GM18951 (cell line): ENCODE data around the gene RASAL1.

ENCODE experiments used
- POLR2A ChIP-seq: IDR thresholded peaks from 4 replicates; pipeline ENCODE4 v1.6.1; 2011; ENCODE audit warnings: mild to moderate bottlenecking; ENCODE audit not compliant: insufficient read length, insufficient read depth; ENCODE audit errors: extremely low read depth
- in situ Hi-C: fragments of 300-500 bp; cut with MboI; formaldehyde crosslinking; loops from one replicate; pipeline ENCODE4 v1.12.0; 2022; ENCODE audit warnings: low sequenced_read_pairs, mixed read lengths, inconsistent platforms; ENCODE audit not compliant: unreplicated experiment

RASAL1 gene

DNA sequence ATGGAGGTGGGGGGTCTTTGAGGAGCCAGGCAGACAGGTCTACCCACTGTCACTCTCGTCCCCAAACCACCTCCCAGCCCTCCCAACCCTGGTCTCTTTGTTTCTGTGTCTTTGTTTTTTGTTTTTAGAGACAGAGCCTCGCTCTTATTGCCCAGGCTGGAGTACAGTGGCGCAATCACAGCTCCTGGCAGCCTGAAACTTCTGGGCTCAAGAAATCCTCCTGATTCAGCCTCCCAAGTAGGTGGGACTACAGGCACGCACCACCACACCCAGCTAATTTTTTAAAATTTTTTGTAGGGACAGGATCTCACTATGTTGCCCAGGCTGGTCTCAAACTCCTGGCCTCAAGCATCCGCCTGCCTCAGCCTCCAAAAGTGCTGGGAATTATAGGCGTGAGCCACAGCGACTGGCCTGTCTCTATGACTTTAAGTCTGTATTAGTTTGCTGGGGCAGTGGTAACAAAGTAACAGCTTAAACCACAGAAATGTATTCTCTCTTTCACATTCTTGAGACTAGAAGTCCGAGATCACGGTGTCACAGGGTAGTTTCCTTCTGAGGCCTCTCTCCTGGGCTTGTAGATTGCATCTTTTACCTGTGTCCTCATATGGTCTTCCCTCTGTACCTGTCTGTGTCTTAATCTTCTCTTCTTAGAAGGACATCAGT is 52.9 kb downstream of the RASAL1 start:
- no peak for TF ChIP-seq POLR2A
- in situ Hi-C loops, result no loop called here

DNA sequence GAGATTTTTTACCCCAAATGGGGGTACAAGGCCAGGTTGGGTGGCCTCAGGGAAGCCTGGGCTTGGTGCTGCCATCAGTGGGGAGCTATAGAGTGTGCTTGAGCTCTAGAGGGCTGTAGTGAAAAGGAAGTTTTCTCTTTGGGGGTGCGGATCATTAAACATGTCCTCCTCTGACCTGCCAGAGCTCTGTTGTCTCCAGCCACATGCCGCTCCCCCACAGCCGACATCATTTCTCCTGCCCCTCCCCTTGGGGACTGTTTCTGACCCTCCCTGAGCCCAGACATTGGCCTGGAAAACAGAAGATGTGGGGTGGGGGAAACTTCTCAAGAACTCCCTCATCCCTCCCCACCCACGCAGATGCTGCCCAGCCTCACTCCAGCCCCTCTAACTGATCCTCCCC is 53.7 kb downstream of the RASAL1 start:
- TF ChIP-seq POLR2A, result no peak
- in situ Hi-C loops, result no loop called here

DNA sequence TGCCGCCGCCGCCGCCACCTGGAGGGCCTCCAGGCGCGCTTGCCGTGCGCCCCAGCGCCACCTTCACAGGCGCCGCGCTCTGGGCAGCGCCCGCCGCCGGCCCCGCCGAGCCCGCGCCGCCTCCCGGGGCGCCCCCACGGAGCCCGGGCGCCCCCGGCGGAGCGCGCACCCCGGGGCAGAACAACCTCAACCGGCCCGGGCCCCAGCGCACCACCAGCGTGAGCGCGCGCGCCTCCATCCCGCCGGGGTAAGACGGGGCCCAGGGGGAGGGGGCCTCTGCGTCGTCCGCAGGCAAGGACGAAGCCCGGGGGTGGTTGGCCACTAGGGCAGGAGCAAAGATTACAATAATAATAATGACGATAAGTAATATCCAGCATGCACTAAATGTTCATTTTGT is 57.7 kb downstream of the RASAL1 start:
- no peak for TF ChIP-seq POLR2A
- in situ Hi-C loops, result no loop called here

DNA sequence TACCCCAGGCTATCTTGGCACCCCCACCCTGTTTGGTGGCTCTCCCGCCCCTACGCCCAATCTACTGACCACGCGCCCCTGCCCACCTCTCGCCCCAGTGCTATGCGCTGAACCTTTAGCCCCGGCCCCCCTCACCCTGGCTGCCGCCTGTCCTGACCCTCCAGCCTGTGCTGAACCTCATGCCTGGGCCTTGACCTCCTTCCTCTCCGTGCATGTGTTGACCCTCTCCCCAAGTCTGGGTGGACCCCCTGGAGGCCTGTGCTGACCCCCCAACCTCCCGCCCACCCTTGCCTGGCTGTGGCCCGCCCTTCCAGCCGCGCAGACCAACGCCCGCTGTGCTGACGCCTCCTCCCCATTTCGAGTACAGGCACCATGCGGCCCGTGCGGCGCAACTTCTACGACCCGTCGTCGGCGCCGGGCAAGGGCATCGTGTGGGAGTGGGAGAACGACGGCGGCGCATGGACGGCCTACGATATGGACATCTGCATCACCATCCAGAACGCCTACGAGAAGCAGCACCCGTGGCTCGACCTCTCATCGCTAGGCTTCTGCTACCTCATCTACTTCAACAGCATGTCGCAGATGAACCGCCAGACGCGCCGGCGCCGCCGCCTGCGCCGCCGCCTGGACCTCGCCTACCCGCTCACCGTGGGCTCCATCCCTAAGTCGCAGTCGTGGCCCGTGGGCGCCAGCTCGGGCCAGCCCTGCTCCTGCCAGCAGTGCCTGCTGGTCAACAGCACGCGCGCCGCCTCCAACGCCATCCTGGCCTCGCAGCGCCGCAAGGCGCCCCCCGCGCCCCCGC is 58.3 kb downstream of the RASAL1 start:
- no peak for TF ChIP-seq POLR2A
- in situ Hi-C loops, result no loop called here

DNA sequence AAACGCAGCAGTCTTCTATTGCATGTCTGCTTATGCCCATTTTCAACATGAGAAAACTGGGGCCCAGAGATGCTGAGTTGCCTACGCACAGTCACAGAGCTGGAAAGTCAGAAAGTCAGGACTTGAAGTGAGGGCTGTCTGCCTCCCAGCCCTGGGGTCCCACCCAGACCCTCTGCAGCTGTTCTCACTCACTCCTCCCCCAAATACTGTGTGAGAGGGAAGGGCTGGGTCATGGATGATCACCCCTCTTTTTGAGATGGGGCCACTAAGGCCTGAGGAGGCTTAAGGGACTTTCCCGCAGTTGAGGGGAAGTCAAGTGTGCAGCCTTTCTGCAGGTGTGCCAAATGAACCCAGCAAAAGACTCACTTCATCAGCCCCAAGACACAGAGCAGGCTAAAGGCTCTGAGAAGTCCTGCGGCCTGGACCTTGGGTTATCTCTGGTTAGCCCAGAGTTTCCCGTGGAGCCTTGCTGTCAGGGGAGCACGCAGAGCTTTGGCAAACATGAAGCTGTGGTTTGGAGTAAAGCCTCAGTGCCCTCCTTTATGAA is 60.4 kb downstream of the RASAL1 start:
- in situ Hi-C loops, result no loop called here
- TF ChIP-seq POLR2A, result no peak

DNA sequence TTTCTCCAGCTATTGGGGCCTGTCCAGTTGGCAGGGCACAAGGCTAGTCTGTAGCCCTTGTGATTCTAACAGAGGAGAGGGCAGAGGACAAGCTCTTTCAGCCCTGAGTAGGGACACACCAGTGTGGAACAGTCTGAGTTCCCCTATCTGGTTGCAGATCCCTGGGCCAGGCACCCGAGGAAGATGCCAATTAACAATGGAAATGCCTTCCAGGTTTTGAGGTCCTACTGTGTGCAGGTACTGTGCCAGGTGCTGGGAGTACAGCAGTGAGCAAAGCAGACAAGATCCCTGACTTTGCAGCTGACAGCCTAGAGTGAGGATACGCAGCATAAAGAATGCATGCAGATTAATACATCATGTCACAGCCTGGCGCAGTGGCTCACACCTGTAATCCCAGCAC is 62.0 kb downstream of the RASAL1 start:
- no peak for TF ChIP-seq POLR2A
- in situ Hi-C loops, result no loop called here

DNA sequence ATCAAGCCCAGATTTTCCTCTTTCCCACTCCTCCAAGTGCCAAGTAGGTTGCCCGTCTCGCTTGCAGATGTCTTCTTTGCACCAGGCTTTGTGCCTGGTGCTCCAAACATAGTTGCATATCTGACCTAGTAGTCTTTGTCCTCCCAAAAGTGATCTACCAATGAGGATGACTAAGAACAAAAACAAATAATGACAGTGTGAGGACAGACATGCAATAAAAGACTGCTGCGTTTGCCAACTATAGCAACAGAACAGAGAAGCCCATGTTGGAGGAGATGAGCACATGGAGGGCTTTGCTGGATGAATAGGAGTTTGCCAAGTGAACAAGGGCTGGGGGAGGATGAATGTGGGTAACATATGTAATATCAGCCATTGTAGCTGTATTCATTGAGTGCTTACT is 63.4 kb downstream of the RASAL1 start:
- no peak for TF ChIP-seq POLR2A
- in situ Hi-C loops, result no loop called here

DNA sequence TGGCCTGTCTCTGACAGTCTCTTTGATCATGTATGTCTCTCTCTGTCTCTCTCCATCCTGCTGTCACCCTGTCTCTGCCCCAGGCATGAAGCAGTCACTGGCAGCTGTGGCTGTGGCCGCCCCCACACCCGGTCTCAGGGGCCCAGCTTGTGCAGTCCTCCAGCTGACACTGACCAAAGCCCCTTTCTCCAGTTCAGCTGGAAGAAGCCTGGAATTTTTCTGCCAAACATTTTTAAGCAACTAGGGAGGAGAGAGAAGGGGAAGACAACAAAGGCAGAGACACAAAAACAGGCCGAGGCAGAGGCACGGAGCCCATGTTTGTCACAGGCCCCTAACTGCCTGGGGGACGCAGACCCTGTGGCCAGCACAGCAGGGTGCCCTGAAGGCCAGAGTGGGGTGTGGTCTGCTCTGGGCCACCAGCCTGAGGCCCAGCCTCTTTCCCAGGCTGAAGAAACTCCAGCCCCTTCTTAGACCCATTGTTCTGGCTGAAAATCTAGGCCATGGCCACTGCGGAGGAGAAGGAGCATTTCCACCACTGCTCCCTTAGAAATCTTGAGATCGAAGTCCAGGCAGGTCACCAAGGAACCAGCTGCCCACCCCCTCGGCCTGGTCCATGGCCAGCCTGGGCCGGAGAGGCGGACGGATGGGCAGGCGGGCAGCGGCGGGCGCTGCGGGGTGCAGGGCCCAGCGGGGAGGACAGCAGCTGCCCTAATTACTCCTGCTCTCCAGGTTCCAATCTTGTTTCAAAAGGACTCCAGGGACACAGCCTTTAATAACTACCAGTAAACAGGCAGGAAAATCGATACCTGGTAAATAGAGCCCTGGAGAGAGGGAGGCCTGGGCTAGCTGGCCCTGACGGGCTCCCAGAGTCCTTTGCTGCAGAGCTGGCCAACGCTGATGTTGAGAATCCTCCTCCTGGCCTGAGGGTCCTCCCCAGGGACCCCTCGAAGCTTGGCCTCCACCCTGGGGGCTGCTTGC is 64.1 kb downstream of the RASAL1 start:
- TF ChIP-seq POLR2A, result no peak
- in situ Hi-C loops, result no loop called here

DNA sequence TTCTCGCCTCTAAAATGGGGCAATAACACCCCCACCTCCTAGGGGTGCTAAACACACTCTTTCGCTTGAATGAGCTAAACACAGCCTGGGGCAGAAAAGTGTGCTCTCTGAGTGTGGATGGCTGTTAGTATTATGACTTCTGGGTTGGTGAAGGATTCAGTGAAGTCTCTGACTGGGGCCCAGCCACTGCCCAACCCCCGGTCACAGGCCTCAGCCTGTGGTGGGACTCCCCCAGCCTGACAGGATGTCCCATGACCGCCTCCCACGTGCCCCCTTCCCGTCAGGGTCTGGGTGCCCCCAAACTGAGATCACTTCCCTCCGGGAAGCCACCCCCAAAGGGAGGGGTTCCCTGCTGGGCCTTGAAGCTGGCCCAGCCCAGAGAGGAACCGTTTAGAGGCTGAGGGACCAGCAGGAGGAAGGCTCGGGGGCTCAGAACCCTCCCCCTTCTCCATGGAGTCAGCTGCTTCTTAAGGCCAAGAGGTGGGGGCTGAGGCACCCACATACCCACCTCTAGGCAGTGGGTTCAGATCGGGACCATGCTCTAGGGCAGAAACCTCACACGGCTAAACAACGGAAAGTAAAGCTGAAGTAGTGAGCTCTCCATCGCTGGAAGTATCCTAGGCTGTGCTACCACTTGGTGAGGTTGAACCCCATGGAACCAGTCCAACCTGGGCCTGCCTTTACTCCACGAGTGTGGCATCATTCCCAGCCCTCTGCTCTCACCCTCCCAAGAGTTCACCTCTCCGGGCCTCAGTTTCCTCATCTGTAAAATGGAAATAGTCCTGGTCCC is 65.2 kb downstream of the RASAL1 start:
- in situ Hi-C loops, result no loop called here
- no peak for TF ChIP-seq POLR2A

DNA sequence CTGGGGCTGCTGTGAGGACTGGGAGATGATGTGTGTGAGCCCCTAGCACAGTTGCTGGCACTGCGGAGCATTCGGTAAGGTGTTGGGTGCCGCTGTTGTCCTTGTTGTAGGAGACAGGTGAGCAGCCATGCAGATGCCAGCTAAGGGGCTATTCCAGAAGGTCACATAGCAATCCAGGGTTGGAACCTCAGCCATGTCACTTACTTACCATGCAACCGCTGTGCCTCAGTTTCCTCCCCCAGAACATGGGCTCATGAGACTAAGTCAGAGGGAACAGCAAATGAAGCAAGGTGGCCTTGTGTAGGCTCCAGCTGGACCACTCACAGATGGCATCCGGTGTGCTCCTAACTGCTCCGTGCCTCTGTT is 65.8 kb downstream of the RASAL1 start:
- in situ Hi-C loops, result no loop called here

DNA sequence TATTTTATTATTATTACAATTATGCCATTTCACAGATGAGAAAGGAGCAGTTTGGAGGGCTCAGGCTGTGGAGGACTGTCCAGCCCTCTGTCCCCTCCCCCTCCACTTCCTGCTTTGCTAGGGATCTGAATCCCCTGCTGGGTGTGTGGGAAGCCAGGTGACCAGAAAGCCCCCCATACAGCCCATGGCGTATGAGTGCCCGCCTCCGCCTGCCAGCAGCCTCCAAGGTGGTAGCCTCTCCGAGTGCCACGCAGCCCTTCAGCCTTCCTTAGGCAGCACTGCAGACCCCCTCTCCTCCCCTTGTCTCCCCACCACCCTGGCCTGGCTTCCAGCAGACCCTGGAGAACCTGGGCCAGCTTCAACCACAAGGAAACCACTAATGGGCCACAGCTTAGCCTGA is 66.4 kb downstream of the RASAL1 start:
- TF ChIP-seq POLR2A, result no peak
- in situ Hi-C loops, result no loop called here

More for the DNA sequence above, 65.8 kb downstream of the RASAL1 start:
- no peak for TF ChIP-seq POLR2A
